ENCODE results near the gene HOXB5. TPM values are rescaled to one million over a fixed set of nuclear protein-coding genes. Genes with fewer than 3 reads are reported as not detected.

HOXB5 gene
- total and polyA plus RNA-seq, 3 donors from 2014 or later, result 0.50 to 1.7 (median 0.71) TPM

- WGBS, 2 donors, result 4% methylated on average over 10 to 19 of the region's 19 CpGs
- H3K27ac ChIP-seq, result no peak overlapping the region
- H3K36me3 ChIP-seq (ENCODE audit: low read depth, missing control alignments), result no peaks in the 10 kb centered on the region
- DNase-seq, result no peak
- peak overlapping the region; percentile 40 to 44 for H3K4me3 ChIP-seq
- H3K9me3 ChIP-seq, result no peaks in the 10 kb centered on the region
- intact Hi-C loops (cut with DNase I; ENCODE audit: low total_unique reads), result no loop called here
- TF ChIP-seq POLR2A (IDR thresholded peaks at IDR 0.05), result no peak
- TF ChIP-seq CTCF (IDR thresholded peaks at IDR 0.05), result no peak
- H3K27me3 ChIP-seq, result no peaks in the 10 kb centered on the region
- peaks cover 6% of the 10 kb centered on the region for H3K4me1 ChIP-seq
Observed at GRCh38 chr17:48577330-48577945, 16.1 kb downstream of the HOXB5 start.

- DNase-seq, result no peak
- 2 to 4% methylated on average over 24 to 43 of the region's 43 CpGs for WGBS, 2 donors
- Histone ChIP-seq H3K36me3 (ENCODE audit: low read depth, missing control alignments) (no peaks in the 10 kb centered on the region), H3K4me3 (peak overlapping the region; percentile 18 to 44), H3K27me3 (no peaks in the 10 kb centered on the region), H3K27ac (no peak overlapping the region), H3K4me1 (no peaks in the 10 kb centered on the region), H3K9me3 (no peaks in the 10 kb centered on the region)
- no peak for TF ChIP-seq CTCF (IDR thresholded peaks at IDR 0.05)
- no peak for TF ChIP-seq POLR2A (IDR thresholded peaks at IDR 0.05)
- intact Hi-C loops (cut with DNase I; ENCODE audit: low total_unique reads), result no loop called here
Observed at GRCh38 chr17:48576479-48577309, 16.9 kb downstream of the HOXB5 start.

- H3K27me3 ChIP-seq, result no peaks in the 10 kb centered on the region
- WGBS, 2 donors, result 13 to 16% methylated on average over 22 of the region's 22 CpGs
Observed at GRCh38 chr17:48575673-48576478, 17.7 kb downstream of the HOXB5 start.

GRCh38 chr17:48575066-48575582, 18.5 kb downstream of the HOXB5 start:
- intact Hi-C loops (cut with DNase I; ENCODE audit: low total_unique reads), result no loop called here
- Histone ChIP-seq H3K4me3 (no peak overlapping the region), H3K4me1 (no peaks in the 10 kb centered on the region), H3K27ac (no peak overlapping the region), H3K9me3 (no peaks in the 10 kb centered on the region), H3K27me3 (no peaks in the 10 kb centered on the region), H3K36me3 (ENCODE audit: low read depth, missing control alignments) (no peaks in the 10 kb centered on the region)
- DNase-seq, result no peak
- WGBS, 2 donors, result 45 to 51% methylated on average over 7 of the region's 7 CpGs
- TF ChIP-seq POLR2A (IDR thresholded peaks at IDR 0.05) (no peak), CTCF (IDR thresholded peaks at IDR 0.05) (no peak)

More at GRCh38 chr17:48575673-48576478, 17.7 kb downstream of the HOXB5 start:
- H3K27ac ChIP-seq, result no peak overlapping the region
- TF ChIP-seq POLR2A (IDR thresholded peaks at IDR 0.05) (no peak), CTCF (IDR thresholded peaks at IDR 0.05) (no peak)
- intact Hi-C loops (cut with DNase I; ENCODE audit: low total_unique reads), result no loop called here
- H3K36me3 ChIP-seq (ENCODE audit: low read depth, missing control alignments), result no peaks in the 10 kb centered on the region
- no peaks in the 10 kb centered on the region for H3K4me1 ChIP-seq
- no peaks in the 10 kb centered on the region for H3K9me3 ChIP-seq
- no peak for DNase-seq
- peak overlapping the region; percentile 18 to 44 for H3K4me3 ChIP-seq

Data from testis (tissue), 3 donors.